CMK (cell line): ENCODE measurements around the gene ASB1.
"Not testable (repeated sequence)": the region's sequence is repeated elsewhere in the genome, so short reads cannot be mapped to it uniquely, and the experiment has no call there.

Source experiments
- DNase-seq: peaks from one replicate; pipeline ENCODE4 v3.0.0-alpha.2; 2010; ENCODE audit warnings: low read depth

ASB1 gene

GRCh38 chr2:238404406-238405216 is 22.1 kb upstream of the ASB1 start:
- DNase-seq = no peak

DNA sequence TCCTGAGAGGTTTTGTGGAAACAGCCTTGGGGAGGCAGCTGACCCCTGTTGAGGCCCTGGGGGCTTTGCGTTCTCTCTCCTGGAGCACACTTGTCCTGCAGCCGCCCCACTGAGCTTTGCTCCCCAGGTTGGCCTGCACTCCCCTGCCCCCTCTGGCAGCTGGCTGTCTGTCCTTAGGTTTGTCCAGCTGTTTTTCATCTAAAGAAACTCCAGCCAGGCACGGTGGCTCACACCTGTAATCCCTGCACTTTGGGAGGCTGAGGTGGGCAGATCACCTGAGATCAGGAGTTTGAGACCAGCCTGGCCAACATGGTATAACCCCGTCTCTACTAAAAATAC is 21.5 kb upstream of the ASB1 start:
- not testable (repeated sequence) for DNase-seq

DNA sequence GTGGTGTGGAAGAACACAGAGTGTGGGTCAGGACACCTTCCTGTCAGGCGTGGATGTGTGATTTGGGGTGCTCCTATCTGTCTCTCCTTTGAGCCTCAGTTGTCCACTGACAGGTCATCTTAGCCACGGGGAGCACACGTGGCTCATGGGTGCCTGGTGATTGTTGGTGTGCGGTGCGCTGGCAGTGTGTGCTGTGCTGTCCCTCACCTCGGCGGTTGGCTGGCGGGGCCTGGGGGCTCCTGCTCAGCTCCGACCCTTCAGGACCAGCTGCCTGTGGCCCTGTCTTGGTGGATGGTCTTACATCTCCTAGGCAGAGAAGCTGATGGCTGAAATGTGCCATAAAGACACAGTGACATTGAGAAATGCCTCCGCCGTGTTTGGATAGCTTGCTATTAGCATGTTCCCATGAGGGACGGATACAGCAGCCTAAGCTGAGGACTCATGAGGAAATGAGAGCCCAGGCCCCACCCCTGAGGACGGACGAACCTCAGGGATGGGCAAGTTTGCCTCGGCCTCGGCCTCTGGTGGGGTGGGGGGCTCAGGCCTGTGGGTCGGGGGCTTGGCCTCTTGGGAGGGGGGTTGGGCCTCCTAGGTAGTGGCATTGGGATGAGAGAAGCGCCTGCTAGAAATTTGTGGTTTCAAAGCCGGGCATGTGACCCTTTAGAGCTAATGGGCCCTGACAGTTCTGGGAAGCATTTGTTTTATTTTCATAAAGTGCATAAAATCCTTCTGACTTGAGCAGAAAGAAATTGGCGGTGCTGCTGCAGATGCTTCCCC is 20.3 kb upstream of the ASB1 start:
- DNase-seq = no peak

GRCh38 chr2:238406998-238407285 is 19.8 kb upstream of the ASB1 start:
- DNase-seq = no peak

- DNase-seq = no peak
These were observed 19.2 kb upstream of the ASB1 start for GRCh38 chr2:238407566-238407965.

GRCh38 chr2:238408615-238409340 is 17.9 kb upstream of the ASB1 start:
- DNase-seq = no peak

GRCh38 chr2:238409341-238410199 is 17.2 kb upstream of the ASB1 start:
- DNase-seq = no peak

- no peak for DNase-seq
These were observed 14.5 kb upstream of the ASB1 start for GRCh38 chr2:238412067-238412767.

- DNase-seq = no peak
These were observed 13.4 kb upstream of the ASB1 start for GRCh38 chr2:238413368-238413767.

GRCh38 chr2:238415036-238415764 is 11.5 kb upstream of the ASB1 start:
- no peak for DNase-seq

DNA sequence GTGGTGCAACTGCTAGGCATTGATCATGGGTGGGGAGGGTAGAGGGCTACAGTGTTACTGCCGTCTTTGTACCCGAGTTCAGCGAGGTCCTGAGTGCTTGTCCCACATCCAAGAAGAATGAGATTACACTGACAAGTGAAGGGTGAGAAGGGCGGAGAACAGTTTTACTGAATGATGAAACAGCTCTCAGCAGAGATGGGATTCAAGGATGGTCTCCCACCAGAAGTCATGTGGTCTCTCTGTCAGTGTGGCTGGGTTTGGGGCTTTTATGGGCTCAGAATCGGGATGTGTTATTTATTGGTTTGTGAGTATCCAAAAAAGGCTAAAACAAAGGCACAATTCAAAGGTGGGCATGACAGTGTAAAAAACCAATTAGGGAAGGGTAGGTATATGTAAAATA is 10.8 kb upstream of the ASB1 start:
- DNase-seq = no peak

GRCh38 chr2:238418196-238418998 is 8.3 kb upstream of the ASB1 start:
- no peak for DNase-seq

GRCh38 chr2:238418999-238419546 is 7.7 kb upstream of the ASB1 start:
- no peak for DNase-seq

- no peak for DNase-seq
These were observed 6.3 kb upstream of the ASB1 start for GRCh38 chr2:238420442-238420841.

GRCh38 chr2:238420878-238421694 is 5.6 kb upstream of the ASB1 start:
- DNase-seq = peak; percentile 72

DNA sequence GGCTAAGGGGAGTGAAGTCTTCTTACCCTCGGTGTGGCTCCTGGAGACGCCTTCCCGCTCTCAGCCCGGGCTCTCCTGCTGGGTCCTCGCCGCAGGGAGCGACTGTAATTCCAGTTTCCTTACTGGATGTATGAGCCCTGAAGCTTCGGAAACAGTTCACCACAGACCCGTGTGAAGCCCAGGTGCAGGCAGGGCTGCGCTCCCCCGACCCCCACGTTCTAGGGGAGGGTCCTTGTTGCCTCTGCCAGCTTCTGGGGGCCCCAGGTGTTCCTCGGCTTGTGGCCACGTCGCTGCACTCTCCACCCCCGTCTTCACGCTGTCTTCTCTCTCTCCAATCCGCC is 5.1 kb upstream of the ASB1 start:
- no peak for DNase-seq

DNA sequence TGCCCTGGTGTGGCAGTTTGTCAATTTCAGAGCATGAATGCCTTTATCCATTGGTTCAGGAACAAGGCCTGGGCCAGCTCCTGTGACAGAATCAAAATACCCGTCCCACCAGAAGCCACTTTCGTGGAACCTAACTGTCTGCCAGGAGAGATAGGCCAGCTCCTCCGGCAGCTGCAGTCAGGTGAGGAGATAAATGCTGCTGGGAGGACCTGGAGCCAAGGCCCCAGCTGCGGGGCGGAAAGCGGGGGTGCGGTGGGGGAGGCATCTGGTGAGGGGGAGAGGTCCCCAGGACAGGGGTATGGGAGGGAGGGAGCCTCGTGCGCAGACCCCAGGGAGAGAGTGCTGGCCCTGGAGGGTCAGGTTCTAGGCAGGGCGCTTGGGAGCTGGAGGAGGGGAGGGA is 4.4 kb upstream of the ASB1 start:
- no peak for DNase-seq

GRCh38 chr2:238422940-238423339 is 3.8 kb upstream of the ASB1 start:
- no peak for DNase-seq
